Activated CD4-positive, alpha-beta T cell treated with anti-CD3 and anti-CD28 coated beads, Interleukin-2, amount 10 ng/mL, durations not matched to agents 24 days and 14 days (primary cell): Measurements from ENCODE around the gene MLC1. TPM values are rescaled to one million over a fixed set of nuclear protein-coding genes. Genes with fewer than 3 reads are reported as not detected.

Experiments
- DNase-seq: peaks from one replicate; pipeline ENCODE4 v3.0.0; 2022
- H3K27ac Mint-ChIP-seq: one replicate; pipeline ENCODE4 v1.8.0; 2022; ENCODE audit warnings: mild to moderate bottlenecking, mixed read lengths
- H3K27me3 Mint-ChIP-seq: one replicate; pipeline ENCODE4 v1.8.0; 2022; ENCODE audit warnings: mixed read lengths
- H3K36me3 Mint-ChIP-seq: one replicate; pipeline ENCODE4 v1.8.0; 2022; ENCODE audit warnings: low read depth, mild to moderate bottlenecking, mixed read lengths
- H3K4me1 Mint-ChIP-seq: one replicate; pipeline ENCODE4 v1.8.0; 2021; ENCODE audit warnings: mixed read lengths
- H3K4me3 Mint-ChIP-seq: one replicate; pipeline ENCODE4 v1.8.0; 2022; ENCODE audit warnings: mild to moderate bottlenecking, moderate library complexity, mixed read lengths
- H3K9me3 Mint-ChIP-seq: one replicate; pipeline ENCODE4 v1.8.0; 2021; ENCODE audit warnings: mixed read lengths
- intact Hi-C: fragments of 100-400 bp; cut with micrococcal nuclease; formaldehyde crosslinking; loops from one replicate; pipeline ENCODE4 v1.15.1; 2023
- total RNA-seq: library from RNA; stranded (reverse); gene quantifications from 2 replicates; pipeline ENCODE4 v1.2.3, GENCODE V29; 2022

Gene MLC1
- total RNA-seq, 1 donor from 2014 or later, result not detected

DNA sequence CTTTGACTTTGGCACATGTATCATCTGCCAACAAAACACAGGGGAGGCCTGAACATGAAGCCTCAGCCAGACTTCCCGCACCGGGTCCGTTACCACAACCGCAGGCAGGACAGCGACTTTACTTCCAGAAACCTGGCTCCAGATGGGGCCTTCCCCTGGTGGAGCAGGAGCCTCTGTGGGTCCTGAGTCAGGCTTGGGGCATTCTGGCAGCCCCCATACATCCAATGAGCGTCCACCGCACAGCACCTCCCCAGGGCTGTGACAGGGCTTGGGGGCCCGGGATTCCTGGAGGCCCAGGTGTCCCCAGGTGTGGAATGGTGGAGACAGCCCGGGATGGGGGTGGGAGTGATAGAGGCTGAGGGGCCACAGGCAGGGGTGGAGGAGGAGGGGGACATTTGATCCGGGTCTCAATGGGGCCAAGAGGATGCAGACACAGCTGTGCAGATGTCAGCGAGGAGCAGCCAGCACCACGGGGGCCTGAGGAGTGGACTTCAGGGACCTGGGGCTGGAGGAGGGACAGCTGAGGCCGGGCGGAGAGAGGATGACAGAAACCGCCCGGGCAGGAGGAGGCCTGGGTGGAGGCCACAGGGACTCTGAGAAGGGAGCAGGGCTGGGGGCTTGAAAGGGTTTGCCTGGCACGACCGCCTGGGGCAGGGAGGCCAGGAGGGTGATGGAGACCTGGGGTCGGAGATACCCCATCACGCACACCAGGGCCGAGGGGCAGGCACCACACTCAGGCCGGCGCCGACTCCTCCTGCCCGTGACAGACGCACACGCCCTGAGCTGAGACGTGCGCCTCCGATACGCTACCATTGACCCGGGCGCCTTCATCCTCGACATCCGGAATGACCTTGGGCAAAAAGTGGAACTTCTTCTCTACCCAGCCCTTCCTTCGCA, 35.7 kb downstream of the MLC1 start:
- DNase-seq, result no peak
- Mint-ChIP-seq H3K4me3 (no peak overlapping the region), H3K27me3 (peaks cover 4% of the 10 kb centered on the region), H3K4me1 (peaks cover 1% of the 10 kb centered on the region), H3K36me3 (no peaks in the 10 kb centered on the region), H3K9me3 (no peaks in the 10 kb centered on the region), H3K27ac (no peak overlapping the region)
- intact Hi-C loops, result no loop called here

DNA sequence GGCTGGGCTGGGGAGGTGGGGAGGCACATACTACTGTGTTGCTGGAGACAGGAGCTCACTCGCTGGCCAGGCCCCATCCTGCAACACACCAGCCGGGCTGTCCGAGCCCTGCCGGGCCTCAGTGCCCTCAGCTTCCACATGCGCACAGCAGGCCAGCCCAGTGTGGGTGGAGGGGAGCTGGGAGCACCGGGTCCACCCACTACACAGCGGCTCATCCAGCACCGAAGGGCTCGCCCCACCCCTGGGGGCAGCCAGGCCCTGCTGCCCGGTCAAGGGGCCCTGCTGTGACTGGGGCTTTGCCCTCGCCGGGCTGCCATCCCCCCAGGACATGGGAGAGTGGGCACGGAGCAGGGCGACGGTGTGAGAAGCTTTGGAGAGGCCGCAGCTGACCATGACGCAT, 36.4 kb downstream of the MLC1 start:
- Mint-ChIP-seq H3K36me3 (no peaks in the 10 kb centered on the region), H3K4me1 (peaks cover 1% of the 10 kb centered on the region)

DNA sequence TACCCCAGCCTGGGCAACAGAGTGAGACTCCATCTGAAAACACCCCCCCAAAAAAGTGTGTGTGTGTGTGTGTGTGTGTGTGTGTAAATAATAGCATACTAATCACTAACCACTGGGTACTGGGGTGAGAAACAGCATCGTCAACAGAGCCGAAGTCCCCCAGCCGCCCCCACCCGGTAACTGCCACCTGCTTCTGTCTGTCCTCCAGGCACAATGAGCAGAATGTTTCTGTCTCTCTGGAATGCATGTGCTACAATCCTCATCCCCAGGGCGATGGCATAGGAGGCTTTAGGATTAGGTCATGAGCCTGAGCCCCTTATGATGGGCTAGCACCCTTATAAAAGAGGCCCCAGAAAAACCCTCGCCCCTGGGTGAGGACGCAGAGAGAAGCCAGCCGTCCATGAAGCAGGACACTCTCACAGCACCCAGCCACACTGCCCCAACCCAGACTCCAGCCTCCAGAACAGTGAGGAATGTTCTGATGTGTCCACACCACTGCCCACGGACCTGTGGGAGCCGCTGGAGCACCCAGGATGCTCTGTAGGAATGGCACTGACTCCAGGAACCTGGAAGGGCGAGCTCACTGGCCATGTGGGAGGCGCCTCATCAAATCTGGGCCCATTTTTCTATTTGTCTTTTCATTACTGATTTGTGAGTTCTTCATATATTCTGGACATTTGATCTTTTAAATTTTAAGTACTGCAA, 37.0 kb downstream of the MLC1 start:
- no peak overlapping the region for H3K27ac Mint-ChIP-seq
- intact Hi-C loops, result no loop called here

More for the DNA sequence above, 36.4 kb downstream of the MLC1 start:
- intact Hi-C loops, result no loop called here
- H3K9me3 Mint-ChIP-seq, result no peaks in the 10 kb centered on the region
- H3K27ac Mint-ChIP-seq, result no peak overlapping the region
- H3K4me3 Mint-ChIP-seq, result no peak overlapping the region
- no peak for DNase-seq
- H3K27me3 Mint-ChIP-seq, result peaks cover 8% of the 10 kb centered on the region

DNA sequence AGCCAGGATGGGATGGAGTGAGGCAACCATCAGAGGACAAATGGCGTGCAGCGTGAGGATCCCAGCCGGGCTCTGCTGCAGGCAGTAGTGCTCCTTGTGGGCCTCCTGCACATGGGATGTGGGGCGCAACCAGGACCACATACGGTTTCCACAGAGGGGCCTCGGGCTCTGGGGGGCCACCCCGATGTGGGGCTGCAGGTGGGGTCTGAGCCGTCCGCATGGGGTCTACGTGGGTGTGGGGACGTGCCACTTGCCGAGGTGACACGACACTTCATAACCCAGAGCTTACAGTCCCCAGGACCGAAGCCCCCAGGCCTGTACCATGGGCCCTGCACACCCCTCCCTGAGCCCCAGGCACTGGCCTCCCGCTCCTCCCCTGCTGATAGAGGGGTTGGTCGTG, 37.9 kb downstream of the MLC1 start:
- Mint-ChIP-seq H3K27me3 (peaks cover 18% of the 10 kb centered on the region), H3K36me3 (no peaks in the 10 kb centered on the region), H3K4me3 (no peak overlapping the region), H3K27ac (no peak overlapping the region), H3K9me3 (no peaks in the 10 kb centered on the region), H3K4me1 (peaks cover 1% of the 10 kb centered on the region)
- intact Hi-C loops, result no loop called here
- DNase-seq, result no peak

More for the DNA sequence above, 37.0 kb downstream of the MLC1 start:
- peaks cover 1% of the 10 kb centered on the region for H3K4me1 Mint-ChIP-seq
- no peak overlapping the region for H3K4me3 Mint-ChIP-seq
- H3K9me3 Mint-ChIP-seq, result no peaks in the 10 kb centered on the region
- H3K27me3 Mint-ChIP-seq, result peaks cover 10% of the 10 kb centered on the region
- no peak for DNase-seq
- H3K36me3 Mint-ChIP-seq, result no peaks in the 10 kb centered on the region

DNA sequence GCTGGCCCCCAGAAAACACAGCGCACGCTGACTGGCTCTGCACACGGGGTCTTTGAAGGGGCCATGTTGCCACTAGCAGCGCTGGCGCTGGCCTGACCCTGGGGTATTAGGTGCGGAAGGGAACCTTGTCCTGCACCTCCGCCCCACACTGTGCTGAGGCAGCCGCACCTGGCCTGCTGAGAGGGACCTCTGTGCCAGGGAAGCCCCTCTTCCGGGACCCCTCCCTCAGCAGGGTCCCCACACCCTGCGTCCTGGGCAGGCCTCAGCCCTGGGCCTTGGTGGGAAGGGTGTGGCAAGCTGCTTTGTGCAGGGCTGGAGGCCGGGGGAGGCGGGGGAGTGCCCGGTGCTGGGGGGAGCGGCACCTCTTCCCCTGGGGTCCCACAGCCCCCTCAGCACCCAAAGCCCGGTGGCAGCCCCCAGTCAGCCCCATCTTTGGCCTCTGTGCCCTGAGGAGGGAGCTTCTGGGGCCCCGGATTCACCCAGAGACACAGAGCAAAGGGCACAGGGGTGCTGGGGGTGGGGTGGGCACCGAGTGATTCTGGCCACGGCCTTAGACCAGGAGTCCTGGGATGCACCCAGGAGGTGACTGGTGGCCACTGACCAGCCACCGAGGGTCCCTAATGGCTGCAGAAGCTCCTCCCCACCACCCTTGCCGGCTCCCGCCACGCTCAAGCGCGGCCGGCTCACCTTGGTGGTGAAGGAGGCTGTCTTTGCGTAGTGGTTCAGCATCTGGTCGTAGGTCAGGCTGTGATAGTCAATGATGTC, 38.6 kb downstream of the MLC1 start:
- intact Hi-C loops, result no loop called here
- DNase-seq, result no peak
- peaks cover 19% of the 10 kb centered on the region for H3K27me3 Mint-ChIP-seq

DNA sequence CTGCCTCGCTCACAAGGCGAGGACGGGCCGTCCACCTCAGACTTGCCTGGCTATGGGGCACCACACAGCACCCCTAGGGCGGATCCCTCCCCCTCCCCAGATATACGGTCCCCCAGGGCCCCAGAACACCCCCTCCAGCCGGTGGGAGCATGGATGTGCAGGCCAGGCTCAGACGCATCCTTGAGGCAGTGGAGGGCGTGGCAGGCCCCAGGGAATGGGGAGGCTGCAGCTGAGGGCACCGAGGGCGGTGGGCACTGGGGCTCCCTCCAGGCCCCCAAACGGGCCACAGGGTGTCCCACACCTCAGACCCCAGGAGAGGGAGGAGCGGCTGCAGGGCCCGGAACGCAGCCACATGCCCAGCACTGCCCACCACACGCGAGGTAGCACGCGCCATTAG, 39.2 kb downstream of the MLC1 start:
- H3K27me3 Mint-ChIP-seq, result peaks cover 19% of the 10 kb centered on the region
- H3K27ac Mint-ChIP-seq, result no peak overlapping the region
- DNase-seq, result no peak
- H3K9me3 Mint-ChIP-seq, result no peaks in the 10 kb centered on the region
- intact Hi-C loops, result no loop called here
- no peaks in the 10 kb centered on the region for H3K36me3 Mint-ChIP-seq
- H3K4me1 Mint-ChIP-seq, result peaks cover 1% of the 10 kb centered on the region
- H3K4me3 Mint-ChIP-seq, result no peak overlapping the region

More for the DNA sequence above, 38.6 kb downstream of the MLC1 start:
- H3K9me3 Mint-ChIP-seq, result no peaks in the 10 kb centered on the region
- no peak overlapping the region for H3K27ac Mint-ChIP-seq
- no peak overlapping the region for H3K4me3 Mint-ChIP-seq
- H3K36me3 Mint-ChIP-seq, result no peaks in the 10 kb centered on the region
- peaks cover 1% of the 10 kb centered on the region for H3K4me1 Mint-ChIP-seq

DNA sequence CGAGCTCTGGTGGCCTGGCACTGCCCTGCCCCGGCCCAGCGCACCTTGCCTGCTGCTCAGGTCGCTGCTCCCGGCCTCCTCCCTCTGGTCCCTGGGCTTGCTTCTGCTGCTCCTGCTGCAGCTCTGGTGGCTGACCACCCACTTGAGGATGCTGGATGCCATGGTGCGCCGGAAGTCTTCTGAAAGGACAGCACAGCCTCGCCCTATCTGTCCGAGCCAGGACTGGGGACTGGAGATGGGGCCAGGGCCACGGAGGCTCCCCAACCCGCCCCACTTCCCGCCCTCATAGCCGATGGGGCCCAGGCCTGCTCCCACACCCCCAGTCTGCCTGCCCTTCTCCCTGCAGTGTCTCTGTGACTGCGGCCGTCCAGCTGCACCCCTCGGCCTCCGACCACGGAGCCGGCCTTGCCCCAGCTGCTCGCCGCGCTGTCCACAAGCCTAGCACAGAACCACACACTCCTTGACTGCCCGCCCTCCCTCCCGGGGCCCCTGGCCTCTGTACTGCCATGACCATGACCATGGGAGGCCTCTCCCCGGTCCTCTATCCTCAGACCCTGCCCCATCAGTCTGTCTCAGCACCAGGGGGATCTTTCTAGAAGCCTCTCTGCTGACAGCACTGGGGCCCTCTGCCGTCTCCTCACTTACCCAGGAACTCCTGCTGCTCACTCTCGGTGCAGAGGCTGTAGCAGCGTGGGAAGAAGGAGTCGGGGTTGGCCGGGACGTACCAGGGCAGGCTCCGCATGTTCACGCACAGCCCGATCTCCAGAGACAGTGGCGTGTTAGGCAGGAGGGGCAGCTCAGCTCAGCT, 39.8 kb downstream of the MLC1 start:
- intact Hi-C loops, result no loop called here
- Mint-ChIP-seq H3K4me3 (no peak overlapping the region), H3K36me3 (no peaks in the 10 kb centered on the region), H3K27me3 (peaks cover 19% of the 10 kb centered on the region), H3K4me1 (peaks cover 1% of the 10 kb centered on the region), H3K9me3 (no peaks in the 10 kb centered on the region), H3K27ac (no peak overlapping the region)
- no peak for DNase-seq

DNA sequence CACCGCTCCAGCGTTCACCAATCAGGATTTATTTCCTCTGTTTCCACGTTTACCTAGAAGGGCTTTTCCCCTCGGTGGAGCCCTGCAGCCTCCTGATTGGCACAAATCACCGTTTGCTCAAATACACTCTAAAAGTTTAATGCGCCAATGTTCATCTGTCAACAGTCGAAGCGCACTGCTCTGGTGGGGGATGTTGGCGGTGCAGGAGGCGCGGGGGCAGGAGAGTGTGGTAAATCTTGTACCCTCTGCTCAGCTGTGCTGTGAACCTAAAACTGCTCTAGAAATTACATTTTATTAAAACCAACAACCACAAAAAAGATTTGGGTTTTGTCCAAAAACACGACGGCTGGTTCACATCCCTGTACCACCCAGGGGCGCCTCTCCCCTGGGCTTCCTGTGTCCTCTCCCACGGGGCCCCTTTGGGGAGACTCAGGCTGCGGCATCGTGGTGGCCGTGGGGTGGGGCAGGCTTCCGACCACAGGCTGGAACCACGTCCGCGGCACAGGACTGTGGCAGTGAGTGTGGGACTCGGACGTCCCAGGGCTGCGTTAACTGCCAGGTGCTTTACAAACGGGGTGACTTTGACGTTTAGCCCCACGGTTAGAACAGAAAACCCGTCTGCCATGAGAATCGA, 40.6 kb downstream of the MLC1 start:
- H3K4me3 Mint-ChIP-seq, result no peak overlapping the region
- H3K27ac Mint-ChIP-seq, result no peak overlapping the region
- H3K36me3 Mint-ChIP-seq, result no peaks in the 10 kb centered on the region
- H3K27me3 Mint-ChIP-seq, result peaks cover 19% of the 10 kb centered on the region
- DNase-seq, result no peak
- H3K4me1 Mint-ChIP-seq, result peaks cover 1% of the 10 kb centered on the region
- intact Hi-C loops, result no loop called here
- no peaks in the 10 kb centered on the region for H3K9me3 Mint-ChIP-seq

DNA sequence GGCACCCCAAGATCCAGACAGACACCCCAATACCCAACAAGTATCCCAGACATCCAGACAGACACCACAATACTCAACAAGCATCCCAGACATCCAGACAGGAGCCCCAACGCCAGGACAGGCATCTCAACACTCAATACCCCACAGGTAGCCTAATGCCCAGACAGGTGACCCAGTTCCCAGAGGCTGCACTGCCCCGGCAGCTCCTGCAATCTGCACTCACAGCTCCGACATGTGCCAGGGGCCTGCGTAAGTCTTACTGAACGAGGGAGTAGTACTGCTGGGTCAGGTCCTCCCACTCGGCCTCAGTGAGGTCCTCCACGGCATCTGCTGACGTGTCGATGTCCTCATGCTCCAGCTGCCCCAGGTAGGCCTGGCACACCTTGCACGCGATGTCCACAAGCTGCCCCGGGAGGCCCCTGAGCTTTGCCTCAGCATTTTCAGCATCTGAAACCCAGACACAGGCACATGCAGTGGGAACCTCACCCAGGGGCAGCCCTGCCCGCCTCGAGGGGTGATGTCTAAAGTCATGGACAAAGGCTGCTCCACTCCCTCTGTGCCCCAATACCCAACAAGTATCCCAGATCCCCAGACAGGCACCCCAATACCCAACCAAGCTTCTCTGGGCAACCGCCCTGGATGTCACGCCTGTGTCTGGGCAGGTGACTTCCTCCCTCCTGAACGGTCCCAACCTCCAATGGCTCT, 43.7 kb downstream of the MLC1 start:
- no peak overlapping the region for H3K27ac Mint-ChIP-seq
- no peaks in the 10 kb centered on the region for H3K36me3 Mint-ChIP-seq
- no peaks in the 10 kb centered on the region for H3K9me3 Mint-ChIP-seq
- H3K27me3 Mint-ChIP-seq, result peaks cover 19% of the 10 kb centered on the region
- H3K4me3 Mint-ChIP-seq, result no peak overlapping the region
- intact Hi-C loops, result no loop called here
- DNase-seq, result no peak
- H3K4me1 Mint-ChIP-seq, result peaks cover 1% of the 10 kb centered on the region

DNA sequence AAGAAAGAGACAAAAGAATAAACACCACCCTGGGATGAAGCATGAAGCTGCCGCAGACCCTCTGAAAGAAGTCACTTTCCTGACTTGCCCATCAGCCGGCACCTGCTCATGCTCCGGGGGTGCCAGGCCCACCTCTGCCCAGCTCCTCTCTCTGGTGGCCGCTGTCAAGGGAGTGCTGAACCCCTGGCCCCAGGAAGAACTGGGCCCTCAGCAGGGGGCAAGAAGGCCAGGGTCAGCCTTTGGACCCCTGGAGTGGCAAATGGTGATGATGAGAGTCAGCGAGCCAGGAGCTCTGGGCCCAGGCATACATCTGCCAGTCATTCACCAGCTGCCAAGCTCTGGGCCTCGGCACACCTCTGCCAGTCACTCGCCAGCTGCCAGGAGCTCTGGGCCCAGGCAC, 44.5 kb downstream of the MLC1 start:
- no peak overlapping the region for H3K4me3 Mint-ChIP-seq
- no peak for DNase-seq
- H3K9me3 Mint-ChIP-seq, result no peaks in the 10 kb centered on the region
- H3K27ac Mint-ChIP-seq, result no peak overlapping the region
- H3K27me3 Mint-ChIP-seq, result peaks cover 19% of the 10 kb centered on the region
- intact Hi-C loops, result no loop called here
- H3K36me3 Mint-ChIP-seq, result no peaks in the 10 kb centered on the region
- peaks cover 1% of the 10 kb centered on the region for H3K4me1 Mint-ChIP-seq

DNA sequence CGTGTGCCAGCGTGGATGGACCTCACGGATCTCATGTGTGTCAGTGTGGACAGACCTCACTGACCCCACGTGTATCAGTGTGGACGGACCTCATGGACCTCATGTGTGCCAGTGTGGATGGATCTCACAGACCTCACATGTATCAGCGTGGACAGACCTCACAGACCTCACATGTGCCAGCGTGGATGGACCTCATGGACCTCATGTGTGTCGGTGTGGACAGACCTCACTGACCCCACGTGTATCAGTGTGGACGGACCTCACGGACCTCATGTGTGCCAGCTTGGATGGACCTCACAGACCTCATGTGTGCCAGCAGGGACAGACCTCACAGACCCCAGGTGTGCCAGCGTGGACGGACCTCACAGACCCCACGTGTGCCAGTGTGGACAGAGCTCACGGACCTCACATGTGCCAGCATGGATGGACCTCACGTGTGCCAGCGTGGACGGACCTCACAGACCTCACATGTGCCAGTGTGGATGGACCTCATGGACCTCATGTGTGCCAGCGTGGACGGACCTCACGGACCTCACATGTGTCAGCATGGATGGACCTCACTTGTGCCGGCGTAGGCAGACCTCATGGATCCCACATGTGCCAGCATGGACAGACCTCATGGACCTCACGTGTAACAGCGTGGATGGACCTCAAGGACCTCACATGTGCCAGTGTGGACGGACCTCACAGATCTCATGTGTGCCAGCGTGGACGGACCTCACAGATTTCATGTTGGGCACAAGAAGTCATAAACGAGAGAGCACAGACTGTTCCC, 45.4 kb downstream of the MLC1 start:
- Mint-ChIP-seq H3K27ac (no peak overlapping the region), H3K4me3 (no peak overlapping the region), H3K4me1 (peaks cover 1% of the 10 kb centered on the region), H3K27me3 (peaks cover 19% of the 10 kb centered on the region), H3K36me3 (no peaks in the 10 kb centered on the region), H3K9me3 (no peaks in the 10 kb centered on the region)
- intact Hi-C loops, result no loop called here
- no peak for DNase-seq
